HepG2 (cell line): ENCODE results near the gene FAM83C. TPM values are rescaled to one million over a fixed set of nuclear protein-coding genes. Genes with fewer than 3 reads are reported as not detected.

Experiments used
- ATAC-seq: fragments of 200-7000 bp; cut with Tn5 transposase; 3 replicates; pipeline ENCODE4 v1.9.1; 2020; ENCODE audit warnings: mild to moderate bottlenecking, moderate library complexity
- BruUV-seq: library from RNA; stranded (reverse); fragments of 400-500 nt; replicated peaks from 2 replicates; lab custom pipeline; 2021; lab: Mats Ljungman, UMichigan
- CTCF ChIA-PET: fragments of 300-600 bp; formaldehyde crosslinking; extraction: SDS; loops from one replicate; lab custom pipeline; 2021; ENCODE audit warnings: low total read pairs, inconsistent platforms, low intra/inter-chr PET ratio; lab: Yijun Ruan, JAX
- POLR2A ChIA-PET: fragments of 350-600 bp; sonication (Branson Sonifier 250); formaldehyde crosslinking; loops from one replicate; lab custom pipeline; 2020; ENCODE audit warnings: antibody characterized with exemption, inconsistent platforms; lab: Yijun Ruan, JAX
- DNase-seq: peaks from one replicate; pipeline ENCODE4 v3.0.0-alpha.2; 2015; ENCODE audit warnings: low spot score
- FAIRE-seq: peaks from 3 replicates; lab custom pipeline; 2011; peaks lifted over from hg19 to GRCh38; lab: Jason Lieb, UNC
- H2AFZ ChIP-seq: one replicate; pipeline ENCODE4 v1.6.1; 2011; ENCODE audit warnings: low read length, inconsistent platforms
- H3K27ac ChIP-seq: fragments of 300-600 bp; 3 replicates; pipeline ENCODE4 v1.8.0; 2011; ENCODE audit warnings: mixed run types, mild to moderate bottlenecking, mixed read lengths, low read length, inconsistent platforms; ENCODE audit not compliant: insufficient read depth; ENCODE audit errors: extremely low read length
- H3K27me3 ChIP-seq, 2 experiments: fragments of 200-600 bp in 1 of 2; 2 replicates in 1 of 2; 3 replicates in 1 of 2; pipeline versions ENCODE4 v1.6.0 to v1.8.0; 2011; ENCODE audit warnings: low read length in 2 of 2, mild to moderate bottlenecking in 2 of 2, moderate library complexity in 2 of 2, inconsistent platforms in 1 of 2; ENCODE audit not compliant: insufficient read depth in 2 of 2, control insufficient read depth in 1 of 2
- H3K36me3 ChIP-seq, 2 experiments: fragments of 200-600 bp in 1 of 2; replicated peaks in 1 of 2; 2 replicates in 1 of 2; 3 replicates in 1 of 2; pipeline versions ENCODE4 v1.5.1 to v1.8.0; 2011; ENCODE audit warnings: low read length in 2 of 2, inconsistent platforms in 1 of 2; ENCODE audit not compliant: insufficient read depth in 2 of 2, control insufficient read depth in 1 of 2
- H3K4me1 ChIP-seq: 2 replicates; pipeline ENCODE4 v1.5.1; 2012; ENCODE audit warnings: low read length, inconsistent platforms; ENCODE audit not compliant: insufficient read depth
- H3K4me2 ChIP-seq: 2 replicates; pipeline ENCODE4 v1.6.0; 2011; ENCODE audit warnings: low read depth, low read length, inconsistent platforms
- H3K4me3 ChIP-seq, 3 experiments: fragments of 200-600 bp in 1 of 3; sonication (generic), shearing (Covaris generic) in 1 of 3; replicated peaks in 1 of 3; 2 replicates each; pipeline ENCODE4 v1.5.1; 2011 to 2016; ENCODE audit warnings: low read length in 3 of 3, inconsistent platforms in 2 of 3, low read depth in 2 of 3, mild to moderate bottlenecking in 2 of 3, control low read depth in 1 of 3, mixed read lengths in 1 of 3; ENCODE audit not compliant: insufficient read depth in 1 of 3
- H3K79me2 ChIP-seq: one replicate; pipeline ENCODE4 v1.6.1; 2011; ENCODE audit warnings: low read length, inconsistent platforms; ENCODE audit not compliant: insufficient read depth
- H3K9ac ChIP-seq: 2 replicates; pipeline ENCODE4 v1.6.0; 2011; ENCODE audit warnings: mild to moderate bottlenecking, low read depth, low read length, inconsistent platforms; ENCODE audit not compliant: insufficient read depth
- H3K9me3 ChIP-seq: 2 replicates; pipeline ENCODE4 v1.5.1; 2012; ENCODE audit warnings: mild to moderate bottlenecking, low read length
- H4K20me1 ChIP-seq: 2 replicates; pipeline ENCODE4 v1.6.0; 2011; ENCODE audit warnings: inconsistent platforms, mild to moderate bottlenecking, low read length, moderate library complexity; ENCODE audit not compliant: insufficient read depth
- CHD2 ChIP-seq: IDR thresholded peaks from 2 replicates; pipeline ENCODE4 v1.6.1; 2011; ENCODE audit warnings: low read depth, low read length, improper control_type of control experiment
- EHMT2 ChIP-seq: fragments of 200-600 bp; sonication (generic); IDR thresholded peaks from 2 replicates; pipeline ENCODE4 v1.7.0; 2017; ENCODE audit warnings: antibody characterized with exemption, low read depth, low read length, borderline replicate concordance
- FOXO1 ChIP-seq: sonication (generic); formaldehyde crosslinking; IDR thresholded peaks from 2 replicates; pipeline ENCODE4 v1.4.0; 2020; ENCODE audit warnings: missing genetic modification reagents
- HMGA1 ChIP-seq: sonication (generic); formaldehyde crosslinking; conservative IDR thresholded peaks from 2 replicates; pipeline ENCODE4 v1.4.0; 2020; ENCODE audit warnings: missing genetic modification reagents
- IRX3 ChIP-seq: sonication (generic); formaldehyde crosslinking; IDR thresholded peaks from 2 replicates; pipeline ENCODE4 v1.8.1; 2023; ENCODE audit warnings: mild to moderate bottlenecking, low read depth, missing genetic modification reagents, borderline replicate concordance
- KDM4B ChIP-seq: sonication (generic); formaldehyde crosslinking; IDR thresholded peaks from 2 replicates; pipeline ENCODE4 v1.4.0; 2020; ENCODE audit warnings: missing genetic modification reagents
- MAFK ChIP-seq, 2 experiments: IDR thresholded peaks in 1 of 2; conservative IDR thresholded peaks in 1 of 2; 2 replicates each; pipeline ENCODE4 v1.6.1; 2011; ENCODE audit warnings: improper control_type of control experiment in 2 of 2, low read length in 2 of 2
- MTF1 ChIP-seq: sonication (generic); formaldehyde crosslinking; IDR thresholded peaks from 2 replicates; pipeline ENCODE4 v1.5.0; 2020; ENCODE audit warnings: missing genetic modification reagents
- MYC ChIP-seq: sonication (generic); formaldehyde crosslinking; IDR thresholded peaks from 2 replicates; pipeline ENCODE4 v1.9.0; 2021; ENCODE audit warnings: missing genetic modification reagents, borderline replicate concordance
- NFE2L2 ChIP-seq: fragments of 150-350 bp; IDR thresholded peaks from 2 replicates; pipeline ENCODE4 v1.6.1; 2014; ENCODE audit warnings: low read length
- PAWR ChIP-seq: sonication (generic); formaldehyde crosslinking; IDR thresholded peaks from 2 replicates; pipeline ENCODE4 v1.4.0; 2020; ENCODE audit warnings: missing genetic modification reagents, mild to moderate bottlenecking, borderline replicate concordance
- SOX6 ChIP-seq, 2 experiments: fragments of 450-650 bp in 1 of 2; sonication (generic) in 1 of 2; formaldehyde crosslinking in 1 of 2; IDR thresholded peaks; 2 replicates each; pipeline versions ENCODE4 v1.4.0 to v1.6.1; 2017 to 2020; ENCODE audit warnings: antibody characterized with exemption in 1 of 2, mild to moderate bottlenecking in 1 of 2, missing genetic modification reagents in 1 of 2
- STAT5B ChIP-seq: sonication (generic); formaldehyde crosslinking; IDR thresholded peaks from 2 replicates; pipeline ENCODE4 v1.4.0; 2020; ENCODE audit warnings: missing genetic modification reagents
- ZFX ChIP-seq: sonication (generic); formaldehyde crosslinking; IDR thresholded peaks from 2 replicates; pipeline ENCODE4 v1.4.0; 2020; ENCODE audit warnings: mild to moderate bottlenecking, low read depth, missing genetic modification reagents, moderate library complexity
- ZNF10 ChIP-seq: sonication (generic); formaldehyde crosslinking; IDR thresholded peaks from 2 replicates; pipeline ENCODE4 v1.4.0; 2020; ENCODE audit warnings: mild to moderate bottlenecking, low read depth, missing genetic modification reagents, borderline replicate concordance
- ZNF205 ChIP-seq: IDR thresholded peaks from 2 replicates; pipeline ENCODE4 v1.6.1; 2018; ENCODE audit warnings: missing biosample characterization, missing genetic modification reagents
- ZNF670 ChIP-seq: sonication (generic); formaldehyde crosslinking; IDR thresholded peaks from 2 replicates; pipeline ENCODE4 v1.8.0; 2022; ENCODE audit warnings: mild to moderate bottlenecking, missing genetic modification reagents, borderline replicate concordance
- ZNF772 ChIP-seq: sonication (generic); formaldehyde crosslinking; IDR thresholded peaks from 2 replicates; pipeline ENCODE4 v1.5.0; 2020; ENCODE audit warnings: mild to moderate bottlenecking, missing genetic modification reagents
- ZSCAN20 ChIP-seq: sonication (generic); formaldehyde crosslinking; IDR thresholded peaks from 2 replicates; pipeline ENCODE4 v1.4.0; 2020; ENCODE audit warnings: missing genetic modification reagents, mild to moderate bottlenecking, borderline replicate concordance
- WGBS: methylation state at CpG from one replicate; pipeline ENCODE4 v1.1.6; 2017; ENCODE audit warnings: low lambda C conversion rate; 5-methylcytosine and 5-hydroxymethylcytosine counted together
- in situ Hi-C: cut with HindIII; loops from 2 replicates; pipeline ENCODE4 v1.10.0; 2017; ENCODE audit warnings: low pct_unique_long_range_greater_than_20kb; ENCODE audit not compliant: extremely low pct_ligation_motif_present
- intact Hi-C: fragments of 100-400 bp; cut with micrococcal nuclease; formaldehyde crosslinking; loops from one replicate; pipeline ENCODE4 v1.10.0; 2022; ENCODE audit not compliant: unreplicated experiment
- polyA plus RNA-seq, 8 experiments: library from polyadenylated mRNA; depleted of rRNA in 3 of 8; stranded (reverse) in 7 of 8; unstranded in 1 of 8; fragments of >200 nt; fragmentation: Illumina TruSeq in 4 of 8; extraction: Trizol in 4 of 8; gene quantifications; 2 replicates each; pipeline versions ENCODE4 v1.2.1 to v1.2.3, GENCODE V29; 2011 to 2016; ENCODE audit warnings: low read depth in 4 of 8, missing spikeins in 1 of 8, mixed read lengths in 1 of 8; ENCODE audit not compliant: insufficient read depth in 1 of 8
- total RNA-seq, 5 experiments: library from RNA; depleted of rRNA; stranded (reverse); fragments of >200 nt; fragmentation: Illumina TruSeq; extraction: Trizol; gene quantifications; 2 replicates each; pipeline ENCODE4 v1.2.3, GENCODE V29; 2016; ENCODE audit warnings: low read depth in 1 of 5
- TF ChIP-seq, protein P1 (sequence below): sonication (generic); formaldehyde crosslinking; IDR thresholded peaks from 2 replicates; pipeline ENCODE4 v1.9.0; 2022; ENCODE audit warnings: missing genetic modification reagents, mild to moderate bottlenecking, borderline replicate concordance
- TF ChIP-seq, protein P2 (sequence below): IDR thresholded peaks from 2 replicates; pipeline ENCODE4 v1.6.1; 2016; ENCODE audit warnings: control low read depth

FAM83C gene
- total and polyA plus RNA-seq, 2 of the 13 experiments (the other 11 are each of a cell fraction or from before 2014, with no cell fraction given) = 0.04 TPM; not detected in 1

DNA sequence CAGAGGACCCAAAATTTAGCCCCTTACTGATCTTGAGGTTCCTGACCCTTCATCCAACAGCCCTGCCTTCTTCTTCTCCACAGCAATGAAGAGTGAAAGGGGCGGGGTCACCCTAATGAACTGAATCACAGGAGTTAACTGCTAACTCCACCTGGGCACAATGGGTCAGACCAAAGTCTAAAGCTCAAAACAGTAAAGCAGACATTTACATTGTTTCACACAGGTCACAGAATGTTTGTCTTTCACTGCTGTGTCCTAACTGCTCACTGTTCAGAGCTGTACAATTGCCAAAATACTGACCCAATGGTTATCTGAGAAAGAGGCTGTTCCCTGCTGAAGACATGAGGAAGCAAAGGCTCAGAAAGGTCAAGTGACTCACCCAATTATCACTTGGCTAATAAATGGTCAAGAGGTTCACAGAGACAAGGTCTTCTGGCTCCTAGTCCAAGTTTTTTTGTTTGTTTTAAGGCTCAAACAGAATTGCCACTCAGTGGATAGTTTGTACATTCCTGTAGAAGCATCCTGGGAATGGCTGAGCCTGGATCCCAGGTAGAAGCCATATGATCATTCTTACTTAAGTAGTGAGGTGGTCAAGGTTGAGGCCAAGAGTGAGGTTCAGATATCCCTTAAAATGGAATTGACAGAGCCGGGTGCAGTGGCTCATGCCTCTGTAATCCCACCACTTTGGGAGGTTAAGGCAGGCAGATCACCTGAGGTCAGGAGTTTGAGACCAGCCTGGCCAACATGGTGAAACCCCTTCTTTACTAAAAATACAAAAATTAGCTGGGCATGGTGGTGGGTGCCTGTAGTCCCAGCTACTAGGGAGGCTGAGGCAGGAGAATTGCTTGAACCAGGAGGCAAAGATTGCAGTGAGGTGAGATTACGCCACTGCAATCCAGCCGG, 35.1 kb upstream of the FAM83C start:
- Histone ChIP-seq H3K36me3 (peaks cover under 1 to 4% of the 10 kb centered on the region in 2 experiments; a peak in 2 of 5 replicates), H3K27ac (peak overlapping the region; percentile 74), H2AFZ (no peak overlapping the region), H3K4me3 (peak overlapping the region in 1 of 3 experiments; percentile 15; a peak in 1 of 6 replicates), H3K4me2 (peak overlapping the region; percentile 54), H3K27me3 (no peaks in the 10 kb centered on the region), H3K9me3 (no peaks in the 10 kb centered on the region), H3K4me1 (peaks cover 51% of the 10 kb centered on the region), H3K79me2 (no peaks in the 10 kb centered on the region), H3K9ac (peak overlapping the region; percentile 21), H4K20me1 (no peaks in the 10 kb centered on the region)
- intact Hi-C loops = loop anchor here (1.0 kb wide), 1 partner anchor 20 kb away; no protein-coding TSS in a partner anchor
- BruUV-seq = no TSS peak
- POLR2A ChIA-PET = interaction anchor here (0.8 to 3.9 kb wide), 18 partner anchors 10 to 290 kb away, joined by 3 to 78 read pairs (median 4); partner anchors contain the start of genes CEP250, EIF6 and UQCC1
- in situ Hi-C loops = no loop called here
- FAIRE-seq (peak; percentile 100), ATAC-seq (peak; percentile 94), DNase-seq (peak; percentile 100)
- WGBS = 16% methylated on average over 4 of the region's 4 CpGs
- CTCF ChIA-PET = interaction anchor here (6.9 kb wide), 1 partner anchor 23 kb away, joined by 204 read pairs; no protein-coding TSS in a partner anchor
- TF ChIP-seq CHD2 (peak; percentile 44; the same call in 1 of the 2 replicates), ZNF205 (CRISPR knock-in tag) (peak; percentile 89), MAFK (conservative IDR thresholded peaks at IDR 0.05 in 1 of 2, IDR thresholded peaks at IDR 0.05 in 1 of 2; ENCODE audit: low read length in 2 of 2) (peak in 1 of 2 experiments; percentile 52; a peak in 3 of 4 replicates), ZSCAN20 (CRISPR knock-in tag) (no peak), ZNF10 (CRISPR knock-in tag) (no peak), ZFX (CRISPR knock-in tag) (peak; percentile 37; the same call in 1 of the 2 replicates), SOX6 (IDR thresholded peaks at IDR 0.05) (peak; percentile 96; the same call in 1 of the 2 replicates), SOX6 (CRISPR knock-in tag; IDR thresholded peaks at IDR 0.05) (peak; percentile 100), HMGA1 (CRISPR knock-in tag) (no peak), MTF1 (CRISPR knock-in tag) (no peak), ZNF670 (CRISPR knock-in tag) (peak; percentile 97; the same call in 1 of the 2 replicates), FOXO1 (CRISPR knock-in tag) (peak; percentile 91), IRX3 (CRISPR knock-in tag) (0 out of 2 replicates have a peak, but pooled peaks have one; percentile 13), KDM4B (CRISPR knock-in tag) (peak; percentile 95), STAT5B (CRISPR knock-in tag) (no peak; the same call in 1 of the 2 replicates), PAWR (CRISPR knock-in tag) (0 out of 2 replicates have a peak, but pooled peaks have one; percentile 49), NFE2L2 (no peak), EHMT2 (peak; percentile 90; the same call in 1 of the 2 replicates), MYC (no peak), ZNF772 (peak; percentile 93)
- TF ChIP-seq, protein P1, sequence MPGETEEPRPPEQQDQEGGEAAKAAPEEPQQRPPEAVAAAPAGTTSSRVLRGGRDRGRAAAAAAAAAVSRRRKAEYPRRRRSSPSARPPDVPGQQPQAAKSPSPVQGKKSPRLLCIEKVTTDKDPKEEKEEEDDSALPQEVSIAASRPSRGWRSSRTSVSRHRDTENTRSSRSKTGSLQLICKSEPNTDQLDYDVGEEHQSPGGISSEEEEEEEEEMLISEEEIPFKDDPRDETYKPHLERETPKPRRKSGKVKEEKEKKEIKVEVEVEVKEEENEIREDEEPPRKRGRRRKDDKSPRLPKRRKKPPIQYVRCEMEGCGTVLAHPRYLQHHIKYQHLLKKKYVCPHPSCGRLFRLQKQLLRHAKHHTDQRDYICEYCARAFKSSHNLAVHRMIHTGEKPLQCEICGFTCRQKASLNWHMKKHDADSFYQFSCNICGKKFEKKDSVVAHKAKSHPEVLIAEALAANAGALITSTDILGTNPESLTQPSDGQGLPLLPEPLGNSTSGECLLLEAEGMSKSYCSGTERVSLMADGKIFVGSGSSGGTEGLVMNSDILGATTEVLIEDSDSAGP (CRISPR knock-in tag) = peak; percentile 1; the same call in 1 of the 2 replicates
- TF ChIP-seq, protein P2, sequence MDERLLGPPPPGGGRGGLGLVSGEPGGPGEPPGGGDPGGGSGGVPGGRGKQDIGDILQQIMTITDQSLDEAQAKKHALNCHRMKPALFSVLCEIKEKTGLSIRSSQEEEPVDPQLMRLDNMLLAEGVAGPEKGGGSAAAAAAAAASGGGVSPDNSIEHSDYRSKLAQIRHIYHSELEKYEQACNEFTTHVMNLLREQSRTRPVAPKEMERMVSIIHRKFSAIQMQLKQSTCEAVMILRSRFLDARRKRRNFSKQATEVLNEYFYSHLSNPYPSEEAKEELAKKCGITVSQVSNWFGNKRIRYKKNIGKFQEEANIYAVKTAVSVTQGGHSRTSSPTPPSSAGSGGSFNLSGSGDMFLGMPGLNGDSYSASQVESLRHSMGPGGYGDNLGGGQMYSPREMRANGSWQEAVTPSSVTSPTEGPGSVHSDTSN (CRISPR knock-in tag) = no peak; the same call in 1 of the 2 replicates
